Mammary epithelial cell (primary cell): ENCODE results near the gene SF3B2.

Experiments
- CTCF ChIP-seq, 2 donors: IDR thresholded peaks in 1 of 2; conservative IDR thresholded peaks in 1 of 2; 2 replicates each; pipeline ENCODE4 v1.5.1; 2011 to 2012; ENCODE audit warnings: inconsistent platforms in 2 of 2, low read length in 2 of 2, mild to moderate bottlenecking in 2 of 2, control low read depth in 1 of 2, low read depth in 1 of 2; ENCODE audit not compliant: insufficient read depth in 1 of 2; ENCODE audit errors: extremely low read depth in 1 of 2
- EZH2 ChIP-seq: IDR thresholded peaks from 2 replicates; pipeline ENCODE4 v1.6.1; 2012; ENCODE audit warnings: low read length, inconsistent platforms, borderline replicate concordance

- no peak for TF ChIP-seq CTCF (conservative IDR thresholded peaks at IDR 0.05 in 1 of 2, IDR thresholded peaks at IDR 0.05 in 1 of 2; ENCODE audit: extremely low read depth in 1 of 2, insufficient read depth in 1 of 2, low read depth in 1 of 2, low read length in 2 of 2)
- TF ChIP-seq EZH2, result no peak
These were observed 38.4 kb upstream of the SF3B2 start for GRCh38 chr11:66013762-66014100.
